Measurements from ENCODE around the gene OFD1.

- TF ChIP-seq CTCF (IDR thresholded peaks at IDR 0.05; ENCODE audit: low read depth, low read length, poor library complexity, severe bottlenecking) (no peak), EZH2phosphoT487 (IDR thresholded peaks at IDR 0.05; ENCODE audit: borderline replicate concordance, low read length) (no peak)
Observed at GRCh38 chrX:13780868-13781427, 46.4 kb downstream of the OFD1 start.
